H1 (cell line): ENCODE data around the gene LRRC32. TPM values are rescaled to one million over a fixed set of nuclear protein-coding genes. Genes with fewer than 3 reads are reported as not detected.

Experiments used
- CTCF ChIA-PET: fragments of 300-600 bp; sonication (Branson Sonifier 250); formaldehyde crosslinking; loops from one replicate; lab custom pipeline; 2021; ENCODE audit not compliant: partially characterized antibody; lab: Charles Lee
- POLR2A ChIA-PET: fragments of 300-600 bp; sonication (Branson Sonifier 250); formaldehyde crosslinking; loops from one replicate; lab custom pipeline; 2021; ENCODE audit warnings: inconsistent platforms; ENCODE audit not compliant: partially characterized antibody; lab: Charles Lee
- DNase-seq, 2 experiments: peaks; one replicate each; pipeline versions ENCODE4 v3.0.0 to v3.0.0-alpha.2; 2010 to 2022; ENCODE audit warnings: low spot score in 2 of 2, low read depth in 1 of 2, mixed read lengths in 1 of 2
- FAIRE-seq: peaks from 2 replicates; lab custom pipeline; 2011; peaks lifted over from hg19 to GRCh38; lab: Jason Lieb, UNC
- H2AFZ ChIP-seq: 2 replicates; pipeline ENCODE4 v1.8.1; 2012; ENCODE audit warnings: low read length, inconsistent platforms
- H2AK5ac ChIP-seq: 2 replicates; pipeline ENCODE4 v1.6.1; 2013; ENCODE audit warnings: low read depth, low read length
- H2BK120ac ChIP-seq: replicated peaks from 2 replicates; pipeline ENCODE3; 2013; ENCODE audit warnings: low read depth, low read length, inconsistent platforms
- H2BK12ac ChIP-seq: 2 replicates; pipeline ENCODE4 v1.6.1; 2013; ENCODE audit warnings: low read depth, low read length
- H2BK15ac ChIP-seq: 2 replicates; pipeline ENCODE4 v1.6.1; 2013; ENCODE audit warnings: low read length
- H2BK20ac ChIP-seq: 2 replicates; pipeline ENCODE4 v1.6.1; 2013; ENCODE audit warnings: low read length
- H2BK5ac ChIP-seq: 2 replicates; pipeline ENCODE4 v1.6.1; 2013; ENCODE audit warnings: low read depth, low read length
- H3K14ac ChIP-seq: 2 replicates; pipeline ENCODE4 v1.6.1; 2013; ENCODE audit warnings: inconsistent platforms; ENCODE audit not compliant: insufficient read length
- H3K18ac ChIP-seq: 2 replicates; pipeline ENCODE4 v1.6.1; 2013; ENCODE audit warnings: low read length; ENCODE audit errors: extremely low read depth
- H3K23ac ChIP-seq: 2 replicates; pipeline ENCODE4 v1.6.1; 2013; ENCODE audit warnings: inconsistent platforms; ENCODE audit not compliant: insufficient read length
- H3K23me2 ChIP-seq: 2 replicates; pipeline ENCODE4 v1.6.1; 2013; ENCODE audit warnings: low read depth, low read length
- H3K27ac ChIP-seq: 2 replicates; pipeline ENCODE4 v1.6.1; 2011; ENCODE audit warnings: low read depth, low read length, inconsistent platforms
- H3K27me3 ChIP-seq, 4 experiments: replicated peaks in 1 of 4; 1 replicate in 1 of 4; 2 replicates in 3 of 4; pipeline versions ENCODE4 v1.6.1 to v1.8.1; 2011 to 2013; ENCODE audit warnings: low read length in 3 of 4, mild to moderate bottlenecking in 3 of 4, inconsistent platforms in 2 of 4, mixed read lengths in 2 of 4, moderate library complexity in 1 of 4; ENCODE audit not compliant: control insufficient read depth in 3 of 4, insufficient read depth in 3 of 4; ENCODE audit errors: extremely low read depth in 1 of 4
- H3K36me3 ChIP-seq, 4 experiments: 2 replicates each; pipeline versions ENCODE4 v1.6.1 to v1.8.1; 2011 to 2013; ENCODE audit warnings: mild to moderate bottlenecking in 4 of 4, low read length in 3 of 4, moderate library complexity in 2 of 4, control low read depth in 1 of 4, inconsistent platforms in 1 of 4; ENCODE audit not compliant: insufficient read depth in 4 of 4, control insufficient read depth in 2 of 4
- H3K4ac ChIP-seq: replicated peaks from 2 replicates; pipeline ENCODE3; 2013; ENCODE audit warnings: low read length, low read depth, mixed read lengths, inconsistent platforms; ENCODE audit not compliant: insufficient read length
- H3K4me1 ChIP-seq, 4 experiments: replicated peaks in 1 of 4; 1 replicate in 1 of 4; 2 replicates in 3 of 4; pipeline versions ENCODE4 v1.6.1 to v1.8.1; 2011 to 2013; ENCODE audit warnings: low read length in 3 of 4, inconsistent platforms in 2 of 4, mixed read lengths in 1 of 4; ENCODE audit not compliant: insufficient read depth in 4 of 4, control insufficient read depth in 3 of 4
- H3K4me2 ChIP-seq, 2 experiments: 2 replicates each; pipeline versions ENCODE4 v1.6.1 to v1.8.1; 2011 to 2013; ENCODE audit warnings: low read depth in 2 of 2, low read length in 2 of 2, control low read depth in 1 of 2, inconsistent platforms in 1 of 2, mild to moderate bottlenecking in 1 of 2; ENCODE audit not compliant: insufficient read depth in 1 of 2
- H3K4me3 ChIP-seq, 4 experiments: fragments of 200-600, 300-600 bp in 1 of 4; sonication (generic), shearing (Covaris generic), sonication (Bioruptor Twin) in 1 of 4; 2 replicates each; pipeline versions ENCODE4 v1.5.1 to v1.8.1; 2011 to 2016; ENCODE audit warnings: low read length in 4 of 4, low read depth in 3 of 4, control low read depth in 2 of 4, inconsistent platforms in 2 of 4, mild to moderate bottlenecking in 2 of 4, mixed read lengths in 1 of 4, moderate library complexity in 1 of 4; ENCODE audit not compliant: insufficient read depth in 2 of 4; ENCODE audit errors: extremely low read depth in 1 of 4
- H3K56ac ChIP-seq: replicated peaks from 2 replicates; pipeline ENCODE3; 2013; ENCODE audit warnings: low read depth, mild to moderate bottlenecking, mixed read lengths, low read length, inconsistent platforms; ENCODE audit not compliant: insufficient read length
- H3K79me1 ChIP-seq: 2 replicates; pipeline ENCODE4 v1.6.1; 2013; ENCODE audit warnings: low read depth, low read length, control low read depth
- H3K79me2 ChIP-seq, 2 experiments: 2 replicates each; pipeline versions ENCODE4 v1.6.1 to v1.8.1; 2012 to 2013; ENCODE audit warnings: low read length in 2 of 2, mild to moderate bottlenecking in 2 of 2, inconsistent platforms in 1 of 2; ENCODE audit not compliant: insufficient read depth in 2 of 2, control insufficient read depth in 1 of 2
- H3K9ac ChIP-seq, 4 experiments: replicated peaks in 1 of 4; 1 replicate in 1 of 4; 2 replicates in 3 of 4; pipeline versions ENCODE4 v1.6.1 to v1.8.1; 2011 to 2013; ENCODE audit warnings: low read depth in 3 of 4, low read length in 3 of 4, control low read depth in 2 of 4, mild to moderate bottlenecking in 2 of 4, moderate library complexity in 2 of 4, inconsistent platforms in 1 of 4; ENCODE audit errors: extremely low read depth in 1 of 4
- H3K9me3 ChIP-seq, 2 experiments: 2 replicates each; pipeline versions ENCODE4 v1.6.1 to v1.8.1; 2012 to 2013; ENCODE audit warnings: mild to moderate bottlenecking in 2 of 2, moderate library complexity in 2 of 2, control low read depth in 1 of 2, inconsistent platforms in 1 of 2, low read depth in 1 of 2, low read length in 1 of 2, mixed read lengths in 1 of 2; ENCODE audit not compliant: insufficient read depth in 2 of 2
- H4K20me1 ChIP-seq, 2 experiments: replicated peaks in 1 of 2; 2 replicates each; pipeline versions ENCODE3 to v1.8.1; 2011 to 2013; ENCODE audit warnings: inconsistent platforms in 2 of 2, low read length in 2 of 2, mild to moderate bottlenecking in 1 of 2; ENCODE audit not compliant: insufficient read depth in 2 of 2, control insufficient read depth in 1 of 2
- H4K5ac ChIP-seq: 2 replicates; pipeline ENCODE4 v1.6.1; 2013; ENCODE audit warnings: low read length, low read depth, mixed read lengths, inconsistent platforms; ENCODE audit not compliant: insufficient read length
- H4K8ac ChIP-seq: 2 replicates; pipeline ENCODE4 v1.8.0; 2013; ENCODE audit warnings: mild to moderate bottlenecking, moderate library complexity, low read length, inconsistent platforms; ENCODE audit not compliant: insufficient read depth; ENCODE audit errors: extremely low read depth
- H4K91ac ChIP-seq: replicated peaks from 2 replicates; pipeline ENCODE3; 2013; ENCODE audit warnings: low read length, mixed read lengths, inconsistent platforms; ENCODE audit not compliant: insufficient read length
- ASH2L ChIP-seq: fragments of 200-600, 300-600 bp; sonication (generic); IDR thresholded peaks from one replicate; pipeline ENCODE4 v1.7.1; 2017; ENCODE audit warnings: low read length
- CREB1 ChIP-seq: IDR thresholded peaks from 2 replicates; pipeline ENCODE4 v1.6.1; 2012; ENCODE audit warnings: inconsistent platforms
- GABPA ChIP-seq: IDR thresholded peaks from 2 replicates; pipeline ENCODE4 v1.6.1; 2011; ENCODE audit warnings: mild to moderate bottlenecking, low read length, moderate library complexity, borderline replicate concordance; ENCODE audit not compliant: insufficient read depth
- KDM4A ChIP-seq: IDR thresholded peaks from one replicate; pipeline ENCODE4 v1.7.1; 2012; ENCODE audit warnings: low read depth, mild to moderate bottlenecking, moderate library complexity, low read length, inconsistent platforms; ENCODE audit not compliant: severe bottlenecking
- NRF1 ChIP-seq: IDR thresholded peaks from 2 replicates; pipeline ENCODE4 v1.6.1; 2011; ENCODE audit warnings: mild to moderate bottlenecking, low read depth, low read length, improper control_type of control experiment
- SIN3A ChIP-seq, 2 experiments: IDR thresholded peaks in 1 of 2; conservative IDR thresholded peaks in 1 of 2; 2 replicates each; pipeline ENCODE4 v1.6.1; 2011 to 2012; ENCODE audit warnings: low read length in 2 of 2, improper control_type of control experiment in 1 of 2, low read depth in 1 of 2, mild to moderate bottlenecking in 1 of 2
- SP2 ChIP-seq: IDR thresholded peaks from 2 replicates; pipeline ENCODE4 v1.6.1; 2012; ENCODE audit warnings: mild to moderate bottlenecking, low read length, inconsistent platforms
- TBP ChIP-seq: IDR thresholded peaks from 2 replicates; pipeline ENCODE4 v1.6.1; 2011; ENCODE audit warnings: low read depth, low read length, improper control_type of control experiment
- TCF12 ChIP-seq: IDR thresholded peaks from 2 replicates; pipeline ENCODE4 v1.6.1; 2011; ENCODE audit warnings: low read depth, mild to moderate bottlenecking, low read length
- WGBS, 2 experiments: shearing (Covaris generic) in 1 of 2; methylation state at CpG; one replicate each; pipeline versions ENCODE4 v1.1.6 to v1.1.7; 2013 to 2015; ENCODE audit warnings: low lambda C conversion rate in 2 of 2, mixed read lengths in 2 of 2, inconsistent platforms in 1 of 2, low coverage in 1 of 2, missing lambda C conversion rate in 1 of 2; ENCODE audit not compliant: insufficient replicate concordance in 2 of 2, insufficient coverage in 1 of 2, insufficient read length in 1 of 2; ENCODE audit errors: extremely low coverage in 1 of 2, missing lambda C conversion rate in 1 of 2; 5-methylcytosine and 5-hydroxymethylcytosine counted together
- polyA plus RNA-seq, 7 experiments: library from polyadenylated mRNA; depleted of rRNA in 3 of 7; stranded (reverse) in 5 of 7; unstranded in 2 of 7; fragments of >200 nt in 5 of 7; fragments of 200-250 nt in 2 of 7; gene quantifications; 1 replicate in 5 of 7; 2 replicates in 1 of 7; 4 replicates in 1 of 7; pipeline versions ENCODE4 v1.2.1 to v1.2.3, GENCODE V29; 2011 to 2013; ENCODE audit warnings: missing spikeins in 2 of 7, mixed read lengths in 2 of 7
- total RNA-seq: library from RNA; stranded (reverse); fragmentation: NEBNext Ultra II Directional; extraction: Animal tissue kit (Norgen Biotek cat#: 25700); gene quantifications from 2 replicates; pipeline ENCODE4 v1.2.1, GENCODE V29; 2021
- TF ChIP-seq, protein P1 (sequence below), 3 experiments: IDR thresholded peaks; 1 replicate in 2 of 3; 2 replicates in 1 of 3; pipeline versions ENCODE4 v1.5.1 to v1.6.1; 2011; ENCODE audit warnings: low read length in 3 of 3, mild to moderate bottlenecking in 3 of 3, inconsistent platforms in 2 of 3, low read depth in 1 of 3, moderate library complexity in 1 of 3; ENCODE audit not compliant: insufficient read depth in 1 of 3; ENCODE audit errors: control extremely low read depth in 1 of 3
- TF ChIP-seq, protein P2 (sequence below): IDR thresholded peaks from 2 replicates; pipeline ENCODE4 v1.6.1; 2012; ENCODE audit warnings: inconsistent platforms

The LRRC32 gene
- total and polyA plus RNA-seq, 2 of the 8 experiments (the other 6 are each of a cell fraction or from before 2014, with no cell fraction given), result 0.99 to 1.9 TPM

DNA sequence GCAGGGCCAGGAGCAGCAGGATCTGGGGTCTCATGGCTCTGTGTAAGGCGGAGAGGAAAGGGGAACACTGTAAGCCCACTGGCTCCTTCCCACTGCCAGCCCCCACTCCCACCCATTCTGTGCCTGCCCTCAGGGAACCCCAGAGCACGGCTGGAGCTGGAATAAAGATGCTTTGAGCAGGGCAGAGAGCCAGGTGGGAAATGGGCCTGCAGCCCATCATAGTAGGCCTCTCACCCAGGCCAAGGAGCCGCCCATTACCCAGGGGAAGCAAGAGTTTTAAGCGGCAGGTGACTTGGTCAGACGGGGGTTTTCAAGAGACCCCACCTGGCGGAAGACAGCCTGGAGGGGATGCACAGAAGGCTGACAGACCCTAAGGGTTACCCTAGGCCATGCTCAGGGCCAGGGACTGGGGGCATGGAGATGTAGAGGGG lies 4.6 kb downstream of the LRRC32 start:
- no peak overlapping the region for H3K56ac ChIP-seq
- POLR2A ChIA-PET, result no interaction called here
- TF ChIP-seq SIN3A (conservative IDR thresholded peaks at IDR 0.05 in 1 of 2, IDR thresholded peaks at IDR 0.05 in 1 of 2; ENCODE audit: low read depth in 1 of 2, low read length in 2 of 2) (no peak), TCF12 (no peak), KDM4A (no peak), TBP (no peak), GABPA (no peak), CREB1 (no peak), SP2 (no peak), ASH2L (no peak), NRF1 (no peak)
- TF ChIP-seq, protein P1, sequence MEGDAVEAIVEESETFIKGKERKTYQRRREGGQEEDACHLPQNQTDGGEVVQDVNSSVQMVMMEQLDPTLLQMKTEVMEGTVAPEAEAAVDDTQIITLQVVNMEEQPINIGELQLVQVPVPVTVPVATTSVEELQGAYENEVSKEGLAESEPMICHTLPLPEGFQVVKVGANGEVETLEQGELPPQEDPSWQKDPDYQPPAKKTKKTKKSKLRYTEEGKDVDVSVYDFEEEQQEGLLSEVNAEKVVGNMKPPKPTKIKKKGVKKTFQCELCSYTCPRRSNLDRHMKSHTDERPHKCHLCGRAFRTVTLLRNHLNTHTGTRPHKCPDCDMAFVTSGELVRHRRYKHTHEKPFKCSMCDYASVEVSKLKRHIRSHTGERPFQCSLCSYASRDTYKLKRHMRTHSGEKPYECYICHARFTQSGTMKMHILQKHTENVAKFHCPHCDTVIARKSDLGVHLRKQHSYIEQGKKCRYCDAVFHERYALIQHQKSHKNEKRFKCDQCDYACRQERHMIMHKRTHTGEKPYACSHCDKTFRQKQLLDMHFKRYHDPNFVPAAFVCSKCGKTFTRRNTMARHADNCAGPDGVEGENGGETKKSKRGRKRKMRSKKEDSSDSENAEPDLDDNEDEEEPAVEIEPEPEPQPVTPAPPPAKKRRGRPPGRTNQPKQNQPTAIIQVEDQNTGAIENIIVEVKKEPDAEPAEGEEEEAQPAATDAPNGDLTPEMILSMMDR (IDR thresholded peaks at IDR 0.05; ENCODE audit: control extremely low read depth in 1 of 3, insufficient read depth in 1 of 3, low read depth in 1 of 3, low read length in 3 of 3), result no peak
- TF ChIP-seq, protein P2, sequence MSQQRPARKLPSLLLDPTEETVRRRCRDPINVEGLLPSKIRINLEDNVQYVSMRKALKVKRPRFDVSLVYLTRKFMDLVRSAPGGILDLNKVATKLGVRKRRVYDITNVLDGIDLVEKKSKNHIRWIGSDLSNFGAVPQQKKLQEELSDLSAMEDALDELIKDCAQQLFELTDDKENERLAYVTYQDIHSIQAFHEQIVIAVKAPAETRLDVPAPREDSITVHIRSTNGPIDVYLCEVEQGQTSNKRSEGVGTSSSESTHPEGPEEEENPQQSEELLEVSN, result no peak

More for the DNA sequence above, 4.6 kb downstream of the LRRC32 start:
- H3K79me1 ChIP-seq, result no peaks in the 10 kb centered on the region
- no peak overlapping the region for H2BK120ac ChIP-seq
- H4K20me1 ChIP-seq, result no peaks in the 10 kb centered on the region
- H2BK20ac ChIP-seq, result no peak overlapping the region
- H3K18ac ChIP-seq, result no peak overlapping the region; the same call in 1 of the 2 replicates
- H3K23ac ChIP-seq, result no peak overlapping the region
- no peak overlapping the region for H3K4ac ChIP-seq
- no peak overlapping the region for H2BK15ac ChIP-seq
- H3K27ac ChIP-seq, result no peak overlapping the region
- no peak overlapping the region for H3K4me3 ChIP-seq
- H2AFZ ChIP-seq, result no peak overlapping the region
- H3K79me2 ChIP-seq, result no peaks in the 10 kb centered on the region
- CTCF ChIA-PET, result interaction anchor here (2.0 kb wide), 1 partner anchor 10 kb away, joined by 4 read pairs; no protein-coding TSS in a partner anchor
- H3K14ac ChIP-seq, result no peak overlapping the region
- no peak overlapping the region; the same call in 1 of the 2 replicates for H2BK5ac ChIP-seq
- H4K5ac ChIP-seq, result no peak overlapping the region
- peaks cover 0 to 9% (median 1%) of the 10 kb centered on the region in 4 experiments; a peak in 5 of 7 replicates for H3K4me1 ChIP-seq
- H2BK12ac ChIP-seq, result no peak overlapping the region
- no peak overlapping the region for H4K8ac ChIP-seq
- no peak for DNase-seq
- H4K91ac ChIP-seq, result no peak overlapping the region
- no peak overlapping the region for H3K9ac ChIP-seq
- WGBS, 2 experiments, result 89% methylated on average over 6 of the region's 6 CpGs; no CpG with 5 or more reads in 1 of the 2 experiments
- H3K4me2 ChIP-seq, result no peak overlapping the region
- no peak for FAIRE-seq
- H3K27me3 ChIP-seq, result peaks cover 0 to 16% (median 10%) of the 10 kb centered on the region in 4 experiments; a peak in 4 of 7 replicates
- H3K23me2 ChIP-seq, result peaks cover 2% of the 10 kb centered on the region; the same call in 1 of the 2 replicates
- H3K36me3 ChIP-seq, result no peaks in the 10 kb centered on the region
- no peaks in the 10 kb centered on the region for H3K9me3 ChIP-seq
- H2AK5ac ChIP-seq, result no peak overlapping the region
